Sigmoid colon (tissue), 3 donors: Measurements from ENCODE around the gene ADGRE2.

Experiments used
- CTCF ChIP-seq, 4 experiments: fragments of 450-650 bp in 3 of 4; fragments of 200-600 bp in 1 of 4; IDR thresholded peaks; one replicate each; pipeline ENCODE4 v1.5.1; 2016 to 2019; ENCODE audit warnings: antibody characterized with exemption in 4 of 4, mild to moderate bottlenecking in 3 of 4, moderate library complexity in 2 of 4
- POLR2A ChIP-seq, 2 donors: fragments of 450-650 bp; IDR thresholded peaks; one replicate each; pipeline ENCODE4 v1.6.1; 2016; ENCODE audit warnings: antibody characterized with exemption in 2 of 2, mild to moderate bottlenecking in 2 of 2, moderate library complexity in 2 of 2

GRCh38 chr19:14775869-14776586 lies 2.3 kb downstream of the ADGRE2 start:
- TF ChIP-seq CTCF (IDR thresholded peaks at IDR 0.05) (no peak), POLR2A (IDR thresholded peaks at IDR 0.05) (no peak)
